NCI-H82 treated with DMSO at 0.1 percent for 48 hours (cell line): Measurements from ENCODE around the gene MGAT5B.

Experiments
- DNase-seq: peaks from one replicate; lab custom pipeline; 2025; ENCODE audit not compliant: unreplicated experiment; lab: John Stamatoyannopoulos, UW

MGAT5B gene

GRCh38 chr17:76925441-76925891 is 57.3 kb downstream of the MGAT5B start:
- no peak for DNase-seq

GRCh38 chr17:76926237-76926866 is 58.1 kb downstream of the MGAT5B start:
- no peak for DNase-seq

GRCh38 chr17:76927577-76927976 is 59.4 kb downstream of the MGAT5B start:
- no peak for DNase-seq

GRCh38 chr17:76927982-76928381 is 59.8 kb downstream of the MGAT5B start:
- no peak for DNase-seq

GRCh38 chr17:76929148-76929547 is 60.9 kb downstream of the MGAT5B start:
- no peak for DNase-seq

- peak; percentile 41 for DNase-seq
Measured at GRCh38 chr17:76929601-76930000, 61.4 kb downstream of the MGAT5B start.

GRCh38 chr17:76930107-76930506 is 61.9 kb downstream of the MGAT5B start:
- DNase-seq = no peak

- DNase-seq = no peak
Measured at GRCh38 chr17:76932402-76933333, 64.5 kb downstream of the MGAT5B start.

- DNase-seq = no peak
Measured at GRCh38 chr17:76934561-76935320, 66.5 kb downstream of the MGAT5B start.

- DNase-seq = no peak
Measured at GRCh38 chr17:76935331-76935730, 67.1 kb downstream of the MGAT5B start.

- DNase-seq = no peak
Measured at GRCh38 chr17:76937238-76937637, 69.0 kb downstream of the MGAT5B start.

GRCh38 chr17:76938009-76938408 is 69.8 kb downstream of the MGAT5B start:
- no peak for DNase-seq

GRCh38 chr17:76940295-76940694 is 72.1 kb downstream of the MGAT5B start:
- no peak for DNase-seq

GRCh38 chr17:76940738-76941350 is 72.6 kb downstream of the MGAT5B start:
- DNase-seq = peak; percentile 11

GRCh38 chr17:76943202-76943601 is 75.0 kb downstream of the MGAT5B start:
- no peak for DNase-seq

- peak; percentile 65 for DNase-seq
Measured at GRCh38 chr17:76943781-76944213, 75.6 kb downstream of the MGAT5B start.

- DNase-seq = no peak
Measured at GRCh38 chr17:76944477-76944876, 76.3 kb downstream of the MGAT5B start.

GRCh38 chr17:76946111-76946771 is 78.0 kb downstream of the MGAT5B start:
- no peak for DNase-seq

- no peak for DNase-seq
Measured at GRCh38 chr17:76946772-76947135, 78.5 kb downstream of the MGAT5B start.

GRCh38 chr17:76947309-76947708 is 79.1 kb downstream of the MGAT5B start:
- no peak for DNase-seq

GRCh38 chr17:76947771-76948170 is 79.6 kb downstream of the MGAT5B start:
- no peak for DNase-seq
